Smooth muscle cell (in vitro differentiated cells): ENCODE measurements around the gene CSMD2. TPM values are rescaled to one million over a fixed set of nuclear protein-coding genes. Genes with fewer than 3 reads are reported as not detected.

Source experiments
- DNase-seq: peaks from one replicate; lab custom pipeline; 2025; ENCODE audit not compliant: unreplicated experiment; lab: John Stamatoyannopoulos, UW
- H2AFZ ChIP-seq: fragments of 200-600 bp; sonication (generic); 2 replicates; pipeline ENCODE4 v1.6.0; 2016; ENCODE audit warnings: antibody characterized with exemption, low read depth, mild to moderate bottlenecking
- H3F3A ChIP-seq: fragments of 200-600 bp; sonication (generic); 2 replicates; pipeline ENCODE4 v1.6.0; 2017; ENCODE audit warnings: antibody characterized with exemption, low read depth
- H3K27ac ChIP-seq: fragments of 200-600 bp; sonication (generic); 2 replicates; pipeline ENCODE4 v1.5.1; 2016; ENCODE audit warnings: low read depth, mild to moderate bottlenecking
- H3K27me3 ChIP-seq: fragments of 200-600 bp; sonication (generic); 2 replicates; pipeline ENCODE4 v1.6.1; 2016; ENCODE audit warnings: low read depth, mild to moderate bottlenecking
- H3K36me3 ChIP-seq: fragments of 200-600 bp; sonication (generic); 2 replicates; pipeline ENCODE4 v1.5.1; 2016; ENCODE audit warnings: low read depth
- H3K4me1 ChIP-seq: fragments of 200-600 bp; sonication (generic); 2 replicates; pipeline ENCODE4 v1.5.1; 2016; ENCODE audit warnings: low read depth
- H3K4me2 ChIP-seq: fragments of 200-600 bp; sonication (generic); 2 replicates; pipeline ENCODE4 v1.6.0; 2016; ENCODE audit warnings: mild to moderate bottlenecking
- H3K4me3 ChIP-seq: fragments of 200-600 bp; sonication (generic); 2 replicates; pipeline ENCODE4 v1.5.1; 2016; ENCODE audit warnings: mild to moderate bottlenecking
- H3K79me2 ChIP-seq: fragments of 200-600 bp; sonication (generic); 2 replicates; pipeline ENCODE4 v1.6.0; 2016; ENCODE audit warnings: low read depth, mild to moderate bottlenecking
- H3K9ac ChIP-seq: fragments of 200-600 bp; sonication (generic); 2 replicates; pipeline ENCODE4 v1.6.0; 2016; ENCODE audit warnings: low read depth
- H3K9me3 ChIP-seq: fragments of 200-600 bp; sonication (generic); replicated peaks from 2 replicates; pipeline ENCODE4 v1.5.1; 2016; ENCODE audit warnings: low read depth
- H4K20me1 ChIP-seq: fragments of 200-600 bp; sonication (generic); 2 replicates; pipeline ENCODE4 v1.6.0; 2016; ENCODE audit warnings: low read depth
- WGBS: methylation state at CpG from one replicate; pipeline ENCODE4 v1.1.7; 2016; ENCODE audit warnings: low lambda C conversion rate; 5-methylcytosine and 5-hydroxymethylcytosine counted together
- polyA plus RNA-seq: library from polyadenylated mRNA; unstranded; fragments of >200 nt; fragmentation: Nextera tagmentation; extraction: Ambion mirVana; gene quantifications from 2 replicates; pipeline ENCODE4 v1.2.1, GENCODE V29; 2016
- total RNA-seq: library from RNA; depleted of rRNA; stranded (reverse); fragments of >200 nt; gene quantifications from 2 replicates; pipeline ENCODE4 v1.2.3, GENCODE V29; 2014
- TF ChIP-seq, protein P1 (sequence below): fragments of 200-600 bp; sonication (generic); IDR thresholded peaks from 2 replicates; pipeline ENCODE4 v1.5.1; 2017; ENCODE audit warnings: borderline replicate concordance, mild to moderate bottlenecking, antibody characterized with exemption; ENCODE audit not compliant: insufficient read depth, poor library complexity, severe bottlenecking

The CSMD2 gene
- total and polyA plus RNA-seq, 2 experiments from 2014 or later: 0.65 to 1.8 TPM

DNA sequence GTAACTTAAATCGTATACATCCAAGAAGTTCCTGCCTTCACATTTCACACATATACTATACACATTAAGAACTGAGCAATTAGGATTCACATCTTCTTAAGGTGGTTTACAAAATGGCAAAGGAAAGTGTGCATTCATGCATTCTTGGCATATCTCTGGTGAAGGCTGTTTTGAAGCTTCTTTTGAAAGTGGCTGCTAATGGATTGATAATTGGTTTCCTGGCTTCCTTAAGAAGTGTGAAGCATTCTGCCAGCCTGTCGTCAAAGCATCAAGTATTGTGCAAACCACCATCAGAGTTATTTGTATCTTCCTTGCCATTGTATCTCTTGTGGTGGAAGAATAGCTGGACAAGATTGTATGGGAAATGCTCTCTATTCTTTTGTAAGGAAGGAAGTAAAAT lies 396.2 kb downstream of the CSMD2 start:
- DNase-seq: no peak

DNA sequence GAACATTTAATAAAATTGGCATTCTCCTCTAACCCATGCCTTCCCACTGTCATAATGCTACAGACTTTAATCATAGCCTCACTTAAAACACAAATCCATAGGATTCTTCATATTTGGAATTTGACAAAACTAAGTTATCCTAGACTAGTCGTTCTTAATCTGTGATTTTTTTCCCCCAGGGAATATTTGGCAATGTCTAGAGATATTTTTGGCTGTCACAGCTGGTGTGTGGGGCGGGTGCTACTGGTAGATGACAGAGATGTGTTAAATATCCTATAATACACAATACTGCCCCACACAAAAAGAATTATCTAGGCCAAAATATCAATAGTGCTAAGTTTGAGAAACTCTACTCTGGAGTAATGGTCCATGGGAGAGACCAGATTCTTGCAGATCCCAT lies 396.9 kb downstream of the CSMD2 start:
- Histone ChIP-seq H4K20me1 (no peaks in the 10 kb centered on the region), H3K9me3 (no peaks in the 10 kb centered on the region), H3K4me2 (no peak overlapping the region), H3K79me2 (no peaks in the 10 kb centered on the region), H3K4me1 (no peaks in the 10 kb centered on the region), H3K9ac (no peak overlapping the region), H3F3A (no peaks in the 10 kb centered on the region), H3K27ac (no peak overlapping the region), H3K36me3 (no peaks in the 10 kb centered on the region), H3K27me3 (peaks cover 9% of the 10 kb centered on the region), H2AFZ (no peak overlapping the region), H3K4me3 (no peak overlapping the region)
- TF ChIP-seq, protein P1, sequence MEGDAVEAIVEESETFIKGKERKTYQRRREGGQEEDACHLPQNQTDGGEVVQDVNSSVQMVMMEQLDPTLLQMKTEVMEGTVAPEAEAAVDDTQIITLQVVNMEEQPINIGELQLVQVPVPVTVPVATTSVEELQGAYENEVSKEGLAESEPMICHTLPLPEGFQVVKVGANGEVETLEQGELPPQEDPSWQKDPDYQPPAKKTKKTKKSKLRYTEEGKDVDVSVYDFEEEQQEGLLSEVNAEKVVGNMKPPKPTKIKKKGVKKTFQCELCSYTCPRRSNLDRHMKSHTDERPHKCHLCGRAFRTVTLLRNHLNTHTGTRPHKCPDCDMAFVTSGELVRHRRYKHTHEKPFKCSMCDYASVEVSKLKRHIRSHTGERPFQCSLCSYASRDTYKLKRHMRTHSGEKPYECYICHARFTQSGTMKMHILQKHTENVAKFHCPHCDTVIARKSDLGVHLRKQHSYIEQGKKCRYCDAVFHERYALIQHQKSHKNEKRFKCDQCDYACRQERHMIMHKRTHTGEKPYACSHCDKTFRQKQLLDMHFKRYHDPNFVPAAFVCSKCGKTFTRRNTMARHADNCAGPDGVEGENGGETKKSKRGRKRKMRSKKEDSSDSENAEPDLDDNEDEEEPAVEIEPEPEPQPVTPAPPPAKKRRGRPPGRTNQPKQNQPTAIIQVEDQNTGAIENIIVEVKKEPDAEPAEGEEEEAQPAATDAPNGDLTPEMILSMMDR: no peak
- no peak for DNase-seq
- 83% methylated on average over 2 of the region's 2 CpGs for WGBS

More for the DNA sequence above, 396.2 kb downstream of the CSMD2 start:
- H3K9ac ChIP-seq: no peak overlapping the region
- no peaks in the 10 kb centered on the region for H3K9me3 ChIP-seq
- H2AFZ ChIP-seq: no peak overlapping the region
- TF ChIP-seq, protein P1: no peak
- H3K36me3 ChIP-seq: no peaks in the 10 kb centered on the region
- no peaks in the 10 kb centered on the region for H4K20me1 ChIP-seq
- H3K4me1 ChIP-seq: no peaks in the 10 kb centered on the region
- no peaks in the 10 kb centered on the region for H3K79me2 ChIP-seq
- H3K27ac ChIP-seq: no peak overlapping the region
- H3K27me3 ChIP-seq: peaks cover 9% of the 10 kb centered on the region
- WGBS: 47% methylated on average over 2 of the region's 2 CpGs
- H3K4me3 ChIP-seq: no peak overlapping the region
- no peak overlapping the region for H3K4me2 ChIP-seq
- no peaks in the 10 kb centered on the region for H3F3A ChIP-seq

DNA sequence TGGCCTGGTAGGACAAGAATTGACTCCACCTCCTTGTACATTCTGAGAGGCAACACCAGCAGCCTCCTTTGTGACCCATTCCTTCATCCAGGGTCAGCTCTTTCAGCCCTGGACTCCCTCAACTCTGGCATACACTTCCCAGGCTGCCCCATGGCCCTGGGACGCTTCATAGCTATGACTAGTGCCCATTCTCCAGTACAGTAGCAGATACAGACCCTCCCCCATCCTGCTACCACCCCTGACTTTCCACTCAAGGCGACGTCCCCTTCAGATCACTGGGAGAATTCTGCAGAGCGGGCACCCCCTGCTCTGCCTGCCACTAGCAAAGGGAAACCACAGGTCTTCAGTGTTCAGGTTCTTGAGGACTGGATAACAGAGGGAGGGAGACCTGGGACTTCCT lies 400.9 kb downstream of the CSMD2 start:
- Histone ChIP-seq H3K36me3 (no peaks in the 10 kb centered on the region), H3K4me1 (no peaks in the 10 kb centered on the region), H4K20me1 (no peaks in the 10 kb centered on the region), H3K4me3 (no peak overlapping the region), H2AFZ (no peak overlapping the region), H3K27ac (no peak overlapping the region), H3K79me2 (no peaks in the 10 kb centered on the region), H3K9me3 (no peaks in the 10 kb centered on the region), H3K9ac (no peak overlapping the region), H3K27me3 (peaks cover 1% of the 10 kb centered on the region), H3K4me2 (no peak overlapping the region), H3F3A (no peaks in the 10 kb centered on the region)
- no peak for DNase-seq
- TF ChIP-seq, protein P1: no peak
- 86% methylated on average over 4 of the region's 4 CpGs for WGBS

DNA sequence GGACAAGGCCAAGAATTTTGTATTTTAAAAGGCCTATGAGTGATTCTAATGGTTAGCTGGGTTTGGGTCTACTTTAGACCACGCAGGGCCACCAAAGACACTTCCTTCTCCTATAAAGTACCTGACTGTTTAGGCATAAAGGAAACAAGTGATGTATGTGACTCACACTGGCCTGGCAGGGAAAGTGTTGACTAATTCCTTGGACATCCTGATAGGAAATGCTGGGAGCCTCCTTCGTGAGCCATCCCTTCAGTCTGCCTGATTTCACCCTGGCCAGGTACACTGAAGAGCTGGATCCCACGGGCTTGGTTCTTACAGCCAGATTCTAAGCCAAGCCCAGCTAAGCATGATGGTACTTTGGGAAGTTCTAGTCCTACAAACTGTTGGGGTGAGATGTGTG lies 401.6 kb downstream of the CSMD2 start:
- WGBS: 76% methylated on average over 3 of the region's 3 CpGs
- H3K27ac ChIP-seq: no peak overlapping the region
- H4K20me1 ChIP-seq: no peaks in the 10 kb centered on the region
- H3K9ac ChIP-seq: no peak overlapping the region
- H3K4me2 ChIP-seq: no peak overlapping the region
- H3K79me2 ChIP-seq: no peaks in the 10 kb centered on the region
- no peaks in the 10 kb centered on the region for H3K9me3 ChIP-seq
- TF ChIP-seq, protein P1: no peak
- DNase-seq: no peak
- no peak overlapping the region for H2AFZ ChIP-seq
- no peaks in the 10 kb centered on the region for H3K4me1 ChIP-seq
- no peaks in the 10 kb centered on the region for H3K36me3 ChIP-seq
- H3K27me3 ChIP-seq: no peaks in the 10 kb centered on the region
- no peak overlapping the region for H3K4me3 ChIP-seq
- no peaks in the 10 kb centered on the region for H3F3A ChIP-seq
